ENCODE results near the gene YY1.
A peak's percentile ranks its signal among the peaks of the same experiment; 100 is the strongest.

YY1 gene

GRCh38 chr14:100313464-100314230 is 74.7 kb downstream of the YY1 start:
- no peak overlapping the region for H3K27ac ChIP-seq
- no peak for TF ChIP-seq CTCF (conservative IDR thresholded peaks at IDR 0.05)

GRCh38 chr14:100314724-100315123 is 75.8 kb downstream of the YY1 start:
- TF ChIP-seq CTCF (conservative IDR thresholded peaks at IDR 0.05) = no peak
- H3K27ac ChIP-seq = no peak overlapping the region

GRCh38 chr14:100317389-100317788 is 78.4 kb downstream of the YY1 start:
- TF ChIP-seq CTCF (conservative IDR thresholded peaks at IDR 0.05) = no peak
- no peak overlapping the region for H3K27ac ChIP-seq

GRCh38 chr14:100317912-100318808 is 79.2 kb downstream of the YY1 start:
- 0 out of 2 replicates have a peak, but pooled peaks have one; percentile 20 for TF ChIP-seq CTCF (conservative IDR thresholded peaks at IDR 0.05)
- no peak overlapping the region for H3K27ac ChIP-seq

- H3K27ac ChIP-seq = no peak overlapping the region
- TF ChIP-seq CTCF (conservative IDR thresholded peaks at IDR 0.05) = no peak
Observed at GRCh38 chr14:100320157-100320856, 81.4 kb downstream of the YY1 start.

- TF ChIP-seq CTCF (conservative IDR thresholded peaks at IDR 0.05) = no peak
- no peak overlapping the region for H3K27ac ChIP-seq
Observed at GRCh38 chr14:100321473-100322137, 82.7 kb downstream of the YY1 start.

All from VCaP (cell line).